NB4 (cell line): ENCODE measurements around the gene SEMA5B.

Experiments used
- CTCF ChIP-seq: IDR thresholded peaks from one replicate; pipeline ENCODE4 v1.5.1; 2012; ENCODE audit warnings: low read depth, low read length
- POLR2A ChIP-seq: IDR thresholded peaks from 2 replicates; pipeline ENCODE4 v1.6.1; 2011; ENCODE audit warnings: mild to moderate bottlenecking; ENCODE audit not compliant: insufficient read length; ENCODE audit errors: extremely low read depth

GRCh38 chr3:122989856-122990575 is 37.5 kb downstream of the SEMA5B start:
- TF ChIP-seq CTCF, result no peak
- TF ChIP-seq POLR2A, result no peak
